Uterus (tissue), 2 donors: ENCODE data around the gene SPPL2C.

Experiments
- POLR2A ChIP-seq, 2 donors: fragments of 450-650 bp; IDR thresholded peaks; one replicate each; pipeline ENCODE4 v1.6.1; 2016; ENCODE audit warnings: antibody characterized with exemption in 2 of 2, mild to moderate bottlenecking in 1 of 2, moderate library complexity in 1 of 2
- TF ChIP-seq, protein P1 (sequence below), 4 experiments: fragments of 200-600 bp in 2 of 4; fragments of 450-650 bp in 2 of 4; sonication (generic) in 2 of 4; IDR thresholded peaks; one replicate each; pipeline ENCODE4 v1.5.1; 2016 to 2019; ENCODE audit warnings: antibody characterized with exemption in 4 of 4, mild to moderate bottlenecking in 2 of 4, moderate library complexity in 1 of 4

DNA sequence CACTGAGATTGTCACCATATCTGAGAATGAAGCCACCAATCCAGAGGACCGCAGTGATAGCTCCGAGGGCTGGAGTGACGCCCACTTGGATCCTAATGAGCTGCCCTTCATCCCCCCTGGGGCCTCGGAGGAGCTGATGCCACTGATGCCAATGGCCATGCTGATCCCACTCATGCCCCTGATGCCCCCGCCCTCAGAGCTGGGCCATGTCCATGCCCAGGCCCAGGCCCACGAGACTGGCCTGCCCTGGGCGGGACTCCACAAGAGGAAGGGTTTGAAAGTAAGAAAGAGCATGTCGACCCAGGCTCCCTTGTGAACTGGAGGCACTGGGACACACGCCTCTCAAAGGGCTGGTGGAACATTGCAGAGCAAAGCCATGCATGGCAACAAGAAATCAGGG is 2.0 kb downstream of the SPPL2C start:
- no peak for TF ChIP-seq POLR2A (IDR thresholded peaks at IDR 0.05)
- TF ChIP-seq, protein P1, sequence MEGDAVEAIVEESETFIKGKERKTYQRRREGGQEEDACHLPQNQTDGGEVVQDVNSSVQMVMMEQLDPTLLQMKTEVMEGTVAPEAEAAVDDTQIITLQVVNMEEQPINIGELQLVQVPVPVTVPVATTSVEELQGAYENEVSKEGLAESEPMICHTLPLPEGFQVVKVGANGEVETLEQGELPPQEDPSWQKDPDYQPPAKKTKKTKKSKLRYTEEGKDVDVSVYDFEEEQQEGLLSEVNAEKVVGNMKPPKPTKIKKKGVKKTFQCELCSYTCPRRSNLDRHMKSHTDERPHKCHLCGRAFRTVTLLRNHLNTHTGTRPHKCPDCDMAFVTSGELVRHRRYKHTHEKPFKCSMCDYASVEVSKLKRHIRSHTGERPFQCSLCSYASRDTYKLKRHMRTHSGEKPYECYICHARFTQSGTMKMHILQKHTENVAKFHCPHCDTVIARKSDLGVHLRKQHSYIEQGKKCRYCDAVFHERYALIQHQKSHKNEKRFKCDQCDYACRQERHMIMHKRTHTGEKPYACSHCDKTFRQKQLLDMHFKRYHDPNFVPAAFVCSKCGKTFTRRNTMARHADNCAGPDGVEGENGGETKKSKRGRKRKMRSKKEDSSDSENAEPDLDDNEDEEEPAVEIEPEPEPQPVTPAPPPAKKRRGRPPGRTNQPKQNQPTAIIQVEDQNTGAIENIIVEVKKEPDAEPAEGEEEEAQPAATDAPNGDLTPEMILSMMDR (IDR thresholded peaks at IDR 0.05) = no peak
